GM21367 (cell line): ENCODE data around the gene PCYT2.

Source experiments
- ATAC-seq: cut with Tn5 transposase; IDR thresholded peaks from one replicate; pipeline ENCODE4 v1.9.1; 2021; ENCODE audit not compliant: unreplicated experiment

PCYT2 gene

DNA sequence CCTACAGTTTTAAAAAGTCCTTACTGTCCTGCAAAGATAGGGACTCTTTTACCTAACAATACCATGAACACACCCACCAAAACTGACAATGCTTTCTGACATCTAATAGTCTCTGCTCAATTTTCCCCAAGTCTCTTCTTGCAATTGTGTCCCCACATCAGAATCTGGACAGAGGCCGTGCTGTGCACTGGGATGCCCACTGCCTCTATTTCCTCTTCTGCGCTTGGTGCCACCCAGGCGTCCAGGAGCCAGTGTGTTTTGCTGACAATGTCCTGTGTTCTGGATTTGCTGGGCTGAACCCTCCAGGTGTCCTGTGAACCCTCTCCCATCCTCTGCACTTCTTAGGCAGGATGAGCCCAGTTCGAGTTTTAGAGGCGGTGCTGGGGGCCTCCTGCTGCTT, 33.6 kb downstream of the PCYT2 start:
- no peak for ATAC-seq

DNA sequence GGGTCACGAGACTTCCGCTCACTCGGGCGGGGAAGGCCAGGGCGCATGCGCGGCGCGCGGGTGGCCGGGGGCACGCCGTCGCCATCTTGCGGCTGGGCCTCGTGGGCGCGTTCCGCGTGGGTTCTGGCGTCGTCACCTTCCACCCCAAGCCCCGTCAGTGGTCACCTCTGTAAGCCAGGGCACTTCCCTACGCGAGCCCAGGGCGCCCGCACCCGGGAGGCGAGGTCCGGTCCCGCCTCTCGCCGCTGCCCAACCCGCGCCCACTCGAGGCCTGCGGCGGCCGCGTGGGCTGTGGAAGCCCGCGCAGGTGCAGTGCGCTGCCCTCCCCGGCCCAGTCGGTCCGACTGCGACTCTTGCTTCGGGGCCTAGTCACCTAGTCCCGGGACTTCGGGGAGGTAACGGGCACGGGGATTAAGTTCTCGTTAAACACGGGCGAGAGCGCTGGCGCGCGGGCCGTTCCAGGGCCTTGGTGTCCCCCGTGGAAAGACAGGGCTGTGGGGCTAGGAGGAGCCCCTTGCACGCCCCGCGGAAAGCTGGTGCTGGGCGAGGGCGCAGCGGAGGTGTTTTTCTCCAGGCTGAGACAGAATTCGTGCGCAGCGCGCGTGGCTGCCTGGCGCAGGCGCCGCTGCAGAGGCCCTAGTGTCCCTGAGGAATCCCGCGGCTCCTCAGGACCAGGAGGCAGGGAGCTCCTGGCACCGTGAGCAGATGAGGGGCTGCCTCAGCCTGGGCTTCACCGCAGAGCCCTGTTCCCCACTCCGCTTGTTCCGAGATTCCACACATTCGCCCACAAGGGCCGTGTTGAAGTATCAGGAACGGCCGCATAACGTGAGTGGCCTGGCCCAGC, 39.6 kb downstream of the PCYT2 start:
- peak; percentile 34 for ATAC-seq

DNA sequence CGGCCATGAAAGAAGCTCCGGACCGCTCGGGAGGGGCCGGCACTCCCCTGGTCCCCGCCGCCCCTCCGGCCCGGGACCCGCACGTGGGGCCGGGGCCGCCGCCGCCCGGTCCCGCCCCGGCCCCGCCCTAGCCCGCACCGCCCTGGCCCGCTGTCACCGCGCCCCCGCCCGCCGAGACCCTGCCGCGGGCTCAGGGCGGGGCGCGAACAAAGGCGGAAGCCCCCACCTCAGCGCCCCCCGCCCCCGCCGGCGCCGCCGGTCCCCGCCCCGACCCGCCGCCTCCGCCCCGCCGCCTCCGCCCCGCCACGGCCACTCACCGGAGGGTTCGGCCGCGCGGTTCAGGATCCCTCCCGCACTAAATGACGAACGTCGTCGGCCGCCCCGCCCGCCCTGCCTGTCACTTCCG, 40.2 kb downstream of the PCYT2 start, which contains the start of gene ARHGDIA:
TSS of gene ARHGDIA (minus strand) at position 357 of the 406 bp plus-strand sequence. CDS start 1,407 bp downstream, outside the sequence.
- peak; percentile 1 for ATAC-seq

DNA sequence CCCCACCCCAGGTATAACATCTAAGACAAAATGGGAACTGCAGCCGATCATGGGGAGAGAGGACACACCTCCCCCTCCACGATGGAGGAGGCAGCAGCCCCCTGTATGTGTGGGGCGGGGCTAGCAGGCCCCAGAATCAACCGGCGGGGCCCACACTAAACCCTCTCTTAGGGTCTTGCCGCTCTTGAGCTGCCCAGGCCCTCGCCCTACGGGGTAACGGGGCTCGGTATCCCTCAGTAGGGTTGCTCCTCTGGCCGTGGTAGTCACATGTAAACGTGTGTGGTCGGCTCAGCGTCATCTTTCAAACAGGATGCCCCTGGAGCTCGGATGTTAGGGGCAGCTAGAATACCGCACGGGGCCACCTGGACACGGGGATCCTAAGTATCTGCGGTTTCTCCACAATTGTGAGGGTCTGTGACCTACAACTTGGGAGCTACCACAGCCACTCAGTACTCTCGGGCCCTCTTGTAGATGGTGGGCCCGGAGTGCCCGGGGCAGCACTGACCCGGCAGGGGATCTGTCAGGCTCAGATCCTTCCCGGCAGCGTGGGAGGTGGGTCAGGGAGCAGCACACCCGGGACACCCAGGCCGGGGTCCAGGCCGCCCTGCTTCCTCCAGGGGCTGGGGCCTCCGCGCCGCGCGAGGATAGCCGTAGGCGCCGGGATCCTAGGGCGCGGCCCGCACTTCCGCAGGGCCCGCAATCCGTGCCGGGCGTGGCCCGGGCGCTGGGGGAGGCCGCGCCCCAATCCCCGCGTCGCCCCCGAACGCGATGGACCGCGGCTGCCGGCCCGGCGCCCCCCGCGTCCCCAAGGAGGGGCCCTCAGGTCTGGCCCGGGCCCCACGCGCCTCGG, 40.8 kb downstream of the PCYT2 start:
- ATAC-seq, result no peak

DNA sequence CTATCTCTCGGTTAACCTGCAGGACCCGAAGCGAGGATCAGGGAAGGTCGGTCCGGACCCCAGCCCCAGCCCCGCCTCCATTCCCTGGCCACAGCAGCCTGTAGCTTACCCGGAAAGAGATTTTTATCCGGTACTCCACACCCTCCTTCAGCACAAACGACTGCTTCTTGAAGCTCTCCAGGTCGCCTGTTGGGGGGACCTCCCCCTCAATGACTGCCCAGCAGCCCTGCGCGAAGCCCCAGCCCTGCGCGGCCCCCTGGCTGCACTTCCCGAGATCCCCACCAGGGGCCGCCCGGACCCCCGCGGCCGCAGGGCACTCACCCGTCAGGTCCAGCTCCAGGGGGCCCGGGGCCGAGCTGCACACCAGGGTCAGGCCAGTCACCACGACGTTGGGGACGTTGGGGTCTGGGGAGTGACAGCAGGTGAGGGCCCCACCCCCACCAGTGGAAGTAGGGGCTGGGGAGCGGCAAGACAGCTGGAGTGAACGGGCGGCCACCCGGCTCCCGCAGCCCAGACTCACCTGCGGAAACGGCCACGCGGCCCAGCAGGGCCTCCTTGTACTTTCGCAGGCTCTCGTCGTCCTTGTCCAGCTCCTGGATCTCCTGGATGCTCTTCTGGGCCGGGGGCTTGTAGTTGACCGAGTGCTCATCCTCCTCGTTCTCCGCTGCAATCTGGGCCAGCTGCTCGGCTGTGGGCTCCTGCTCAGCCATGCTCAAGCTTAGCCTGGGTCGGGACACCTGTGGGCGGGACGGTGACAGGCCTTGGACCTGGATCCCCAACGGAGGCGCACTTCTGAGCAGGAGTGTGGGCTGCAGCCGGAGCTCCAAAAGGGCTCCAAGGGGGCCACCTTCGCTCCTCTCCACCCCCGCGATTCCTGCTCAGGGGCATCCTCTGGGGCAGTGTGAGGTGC, 41.7 kb downstream of the PCYT2 start:
- ATAC-seq, result no peak

DNA sequence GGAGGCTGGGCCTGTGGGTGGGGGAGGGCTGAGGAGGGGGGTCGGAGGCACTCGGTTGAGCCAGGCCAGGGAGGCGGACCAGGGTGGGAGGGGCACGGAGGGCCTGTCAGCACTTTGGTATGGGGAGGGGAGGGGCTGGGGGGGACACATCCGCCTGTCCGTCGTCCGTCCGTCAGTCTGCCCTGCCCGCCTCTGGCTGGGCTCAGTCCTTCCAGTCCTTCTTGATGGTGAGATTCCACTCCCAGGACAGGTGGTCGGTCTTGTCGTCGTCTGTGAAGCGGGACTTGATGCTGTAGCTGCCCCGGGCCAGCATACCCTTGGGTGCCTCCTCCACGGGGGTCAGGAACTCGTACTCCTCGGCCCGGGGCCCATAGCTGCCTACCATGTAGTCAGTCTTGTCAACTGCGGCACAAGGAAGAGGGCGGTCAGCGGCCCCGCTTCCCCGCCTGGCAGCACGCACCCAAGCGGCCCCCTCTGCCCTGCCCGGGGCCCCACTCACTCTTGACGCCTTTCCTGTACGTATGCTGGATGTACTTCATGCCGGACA, 42.5 kb downstream of the PCYT2 start:
- ATAC-seq, result no peak

DNA sequence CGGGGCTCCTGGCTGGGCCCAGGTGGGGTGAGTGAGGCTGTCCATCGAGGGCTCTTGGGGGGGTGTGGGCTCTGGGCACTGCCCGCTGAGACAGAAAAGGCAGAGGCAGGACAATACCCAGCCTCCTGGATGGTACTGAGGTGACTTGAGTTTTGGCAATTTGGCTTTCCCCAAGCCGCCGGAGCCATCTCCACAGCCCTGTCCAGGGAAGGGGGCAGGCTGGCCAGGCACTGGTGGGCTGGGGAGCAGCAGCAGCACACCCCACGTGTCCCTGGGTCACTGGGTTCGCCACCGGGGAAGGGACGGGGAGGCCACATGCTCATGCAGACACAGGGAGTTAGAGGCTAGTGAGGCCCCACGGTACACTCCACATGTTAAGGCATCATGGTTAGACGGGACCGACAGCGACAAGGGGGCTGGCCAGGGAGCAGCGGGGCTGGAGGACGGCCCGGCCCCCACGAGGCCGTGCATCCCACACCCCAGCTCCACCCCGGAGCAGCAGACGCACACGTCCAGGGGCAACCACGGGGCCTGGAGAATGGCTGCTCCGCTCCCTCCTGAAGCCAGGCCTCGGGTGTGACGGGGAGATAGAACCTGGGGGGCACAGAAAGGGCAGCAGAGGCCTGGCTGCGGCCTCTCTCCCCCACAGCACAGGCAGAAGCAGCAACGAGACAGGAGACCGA, 43.1 kb downstream of the PCYT2 start:
- ATAC-seq, result no peak

DNA sequence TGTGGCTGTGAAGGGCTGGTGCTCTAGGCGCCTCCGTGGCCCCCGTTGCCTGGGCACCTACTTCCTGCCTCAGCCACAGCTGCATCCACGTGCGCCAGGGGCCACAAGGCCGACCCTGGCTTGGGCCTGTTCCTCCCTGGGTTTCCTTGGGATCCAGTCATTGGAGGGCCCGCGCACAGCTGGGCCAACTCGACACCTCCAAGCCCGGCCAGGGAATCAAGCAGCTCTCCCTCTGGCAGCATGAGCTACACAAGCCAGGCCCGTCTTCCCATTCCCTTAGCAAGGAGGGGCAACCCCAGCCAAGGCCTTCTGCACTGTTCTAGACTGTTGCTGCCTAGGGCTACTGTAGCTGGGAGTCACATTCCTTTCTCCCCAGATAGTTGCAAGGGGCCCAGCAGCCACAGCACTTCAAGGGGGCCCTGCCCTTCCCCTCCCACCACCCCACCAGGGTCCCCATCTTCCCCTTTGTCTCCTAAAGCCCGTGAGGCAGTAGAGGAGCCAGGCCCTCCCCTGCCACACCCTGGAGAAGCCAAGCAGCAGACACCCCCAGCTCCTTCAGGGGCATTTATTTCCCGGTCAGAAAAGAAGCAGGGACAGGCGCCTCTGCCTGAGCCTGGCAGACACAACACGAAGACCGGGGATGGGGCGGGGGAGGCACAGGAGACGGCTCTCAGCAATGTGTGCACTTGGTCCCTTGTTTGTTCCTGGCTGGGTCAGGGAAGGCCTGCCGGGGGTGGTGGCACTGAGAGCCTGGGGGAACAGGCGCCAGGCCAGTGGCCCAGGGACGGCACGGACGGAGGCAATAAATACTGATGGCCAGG, 43.8 kb downstream of the PCYT2 start:
- no peak for ATAC-seq

DNA sequence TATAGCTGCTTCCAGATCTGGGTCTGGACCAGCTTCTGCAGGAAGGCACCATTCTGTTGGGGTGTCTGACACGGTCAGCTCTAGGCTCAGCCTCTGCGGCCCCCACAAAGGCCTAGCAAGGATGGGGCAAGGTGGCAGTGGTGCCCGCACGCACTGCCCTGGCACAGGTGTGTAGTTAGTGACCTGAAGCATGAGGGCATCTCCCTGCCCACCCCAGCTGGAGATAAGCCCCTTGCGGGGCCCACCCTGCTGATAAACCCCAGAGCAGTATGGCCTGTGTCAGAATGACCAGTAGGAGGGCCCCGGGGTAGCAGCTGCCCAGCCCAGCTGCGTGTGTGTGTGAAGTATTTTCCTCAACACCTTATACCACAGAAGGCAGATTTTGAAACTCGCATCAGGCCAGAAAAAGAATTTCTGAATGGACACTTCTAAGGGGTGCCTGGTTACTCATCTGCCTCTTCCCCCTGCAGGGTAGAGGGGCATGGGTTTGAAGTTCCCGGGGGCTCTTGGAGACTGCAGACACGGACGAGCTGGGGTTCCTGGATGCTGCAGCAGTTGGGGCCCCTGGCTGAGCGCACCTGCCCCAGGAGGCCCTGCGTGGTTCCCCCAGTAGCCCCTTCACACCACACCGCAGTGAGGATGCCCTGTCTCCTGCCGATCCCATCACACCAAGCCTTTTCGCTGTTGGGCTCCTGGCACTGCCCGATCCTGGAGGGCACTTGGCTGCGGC, 44.6 kb downstream of the PCYT2 start:
- ATAC-seq, result no peak

DNA sequence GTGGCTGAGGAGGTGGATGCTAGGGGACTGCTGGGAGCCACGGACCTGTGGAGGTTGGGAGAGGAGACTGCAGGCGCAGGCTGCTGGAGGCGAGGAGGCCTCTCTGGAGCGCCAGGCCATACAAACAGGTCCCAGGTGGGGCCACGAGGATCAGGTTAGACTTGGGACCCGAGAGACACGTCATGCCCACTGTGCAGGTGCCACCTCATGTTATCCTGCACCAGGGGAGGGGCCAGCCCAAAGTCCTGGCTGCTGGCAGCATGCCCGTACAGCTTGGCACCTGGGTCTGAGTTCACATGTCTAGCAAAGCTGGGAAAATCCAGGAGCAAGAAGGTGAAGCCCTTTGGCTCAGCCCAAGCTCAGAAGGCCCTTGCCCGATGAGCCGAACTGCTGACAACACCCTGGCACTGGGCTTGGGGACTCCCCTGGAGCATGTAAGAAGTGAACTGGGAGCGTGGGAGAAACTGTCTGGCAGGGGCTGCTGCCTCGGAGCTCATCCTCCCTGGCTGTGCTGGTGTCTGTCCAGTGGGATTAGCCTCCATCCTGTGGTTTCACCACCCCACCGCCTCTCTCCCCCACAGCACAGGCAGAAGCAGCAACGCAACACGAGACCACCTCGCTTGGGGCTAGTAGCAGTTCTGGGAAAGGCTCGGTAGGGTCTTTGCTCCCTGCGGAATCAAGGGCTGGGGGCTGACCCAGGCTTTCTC, 45.3 kb downstream of the PCYT2 start:
- no peak for ATAC-seq

DNA sequence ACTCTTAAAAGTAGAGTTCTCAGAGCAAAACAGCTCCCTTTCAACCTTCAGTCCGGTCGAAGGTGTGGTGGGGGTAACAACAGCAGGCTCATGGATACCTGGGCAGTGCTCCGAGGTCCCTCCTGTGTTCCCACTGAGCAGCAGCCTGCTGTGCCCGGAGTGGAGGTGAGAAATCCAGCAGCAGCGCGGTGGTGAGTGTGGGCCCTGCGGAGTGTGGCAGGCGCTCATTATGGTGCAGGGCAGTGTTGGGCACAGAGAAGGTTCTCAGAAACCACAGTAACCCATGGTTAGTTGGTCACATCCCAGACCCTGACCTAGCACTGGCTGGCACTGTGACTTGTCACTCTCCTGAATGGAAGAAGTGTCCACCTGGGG, 45.9 kb downstream of the PCYT2 start:
- ATAC-seq, result no peak

DNA sequence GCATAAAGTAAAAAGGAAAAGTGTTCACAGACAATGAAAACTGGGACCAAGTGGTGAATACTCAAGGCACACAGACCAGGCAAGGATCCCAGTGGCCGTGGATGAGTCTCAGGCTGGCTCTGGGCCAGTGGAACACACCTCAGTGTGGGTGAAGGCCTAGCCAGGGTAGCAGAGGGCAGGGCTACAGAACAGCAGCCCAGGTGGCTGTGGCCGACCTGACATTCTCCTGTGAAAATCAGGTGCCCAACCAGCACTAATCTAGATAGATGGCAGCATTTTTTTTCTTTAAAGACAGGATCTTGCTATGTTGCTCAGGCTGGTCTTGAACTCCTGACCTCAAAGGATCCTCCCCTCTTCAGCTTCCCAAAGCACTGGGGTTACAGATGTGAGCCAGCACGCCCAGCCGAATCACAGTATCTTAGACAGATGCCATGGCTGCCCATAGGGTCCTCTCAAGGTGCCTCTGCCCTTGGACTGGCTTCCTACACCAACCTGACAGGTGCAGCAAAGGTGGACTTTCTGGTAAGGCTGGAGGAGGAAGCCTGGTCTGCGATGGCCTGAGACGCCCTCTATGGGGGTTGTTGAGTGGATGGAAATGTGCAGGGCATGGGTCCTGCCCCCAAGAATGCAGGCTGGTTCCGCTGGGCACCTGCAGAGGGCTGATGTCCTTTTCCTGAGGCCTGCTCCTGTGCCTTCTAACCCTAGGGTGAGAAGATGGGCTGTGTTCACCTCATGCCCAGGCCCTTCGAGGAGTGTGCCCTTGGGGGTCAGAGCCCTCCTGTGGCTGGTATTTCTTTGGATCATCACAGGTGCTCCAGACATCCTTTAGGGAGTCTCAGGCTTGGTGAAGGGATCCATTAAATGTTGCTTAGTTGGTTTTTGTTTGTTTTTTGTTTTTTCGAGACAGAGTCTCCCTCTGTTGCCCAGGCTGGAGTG, 47.1 kb downstream of the PCYT2 start:
- no peak for ATAC-seq

DNA sequence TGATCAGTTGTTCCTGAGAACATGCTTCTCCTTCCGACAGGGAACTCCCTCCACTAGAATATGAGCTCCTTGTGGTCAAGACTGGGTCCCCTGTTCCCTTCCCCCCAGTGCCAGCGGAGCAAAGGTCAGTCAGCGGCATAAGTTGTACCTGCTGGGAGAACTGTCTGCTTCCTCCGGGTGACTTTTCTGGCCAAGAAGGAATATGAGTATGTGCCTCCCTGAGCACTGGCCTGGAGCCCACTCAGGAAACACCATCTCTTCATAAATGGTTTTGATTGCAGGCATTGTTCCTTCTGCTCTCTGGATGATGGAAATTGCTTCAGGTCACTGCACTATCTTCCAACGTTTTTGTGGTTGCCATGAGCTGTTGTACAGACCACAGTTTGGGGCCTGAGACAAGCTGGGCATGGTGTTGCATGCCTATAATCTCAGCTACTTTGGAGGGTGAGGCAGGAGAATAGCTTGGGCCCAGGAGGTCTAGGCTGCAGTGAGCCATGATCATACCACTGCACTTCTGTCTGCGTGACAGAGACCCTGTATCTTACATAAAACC, 48.0 kb downstream of the PCYT2 start:
- no peak for ATAC-seq

DNA sequence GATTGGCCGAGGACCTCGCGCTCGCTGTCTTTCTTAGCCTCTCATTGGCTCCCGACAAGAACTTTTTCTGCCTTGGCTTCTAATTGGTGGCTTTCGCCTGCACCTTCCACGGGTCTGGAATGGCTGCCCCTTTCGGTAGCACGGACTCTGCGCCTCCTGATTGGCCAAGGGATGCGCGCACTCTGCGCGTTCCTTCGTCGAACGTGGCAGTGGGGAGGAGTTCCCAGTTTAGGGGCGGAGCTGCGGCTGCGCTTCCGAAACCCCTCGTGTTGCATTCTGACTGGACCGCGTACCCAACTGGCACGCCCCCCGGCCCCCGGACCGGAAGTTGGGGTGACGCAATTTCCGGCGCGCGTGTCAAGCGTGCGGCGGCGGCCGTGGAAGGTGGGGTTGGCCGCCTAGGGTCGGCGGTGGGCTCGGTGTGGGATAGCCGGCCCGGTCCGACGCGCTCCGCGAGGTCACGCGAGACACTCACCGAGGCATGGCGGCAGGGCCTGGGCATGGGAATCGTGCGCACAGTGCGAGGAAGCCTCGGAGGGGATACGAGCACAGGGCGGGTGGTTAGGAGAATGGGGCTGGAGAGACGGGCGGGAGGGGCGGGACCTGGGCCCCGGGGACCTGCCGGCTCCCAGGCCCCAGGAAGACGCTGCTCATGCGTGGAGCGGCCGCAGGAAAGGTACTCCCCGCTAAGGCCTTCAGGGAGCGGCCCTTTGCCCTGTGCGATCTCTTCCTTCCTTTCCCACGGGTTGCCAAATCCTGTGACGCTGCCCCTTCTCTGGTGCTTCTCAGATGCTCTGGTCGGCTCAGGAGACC, 50.2 kb downstream of the PCYT2 start:
- peak; percentile 68 for ATAC-seq

DNA sequence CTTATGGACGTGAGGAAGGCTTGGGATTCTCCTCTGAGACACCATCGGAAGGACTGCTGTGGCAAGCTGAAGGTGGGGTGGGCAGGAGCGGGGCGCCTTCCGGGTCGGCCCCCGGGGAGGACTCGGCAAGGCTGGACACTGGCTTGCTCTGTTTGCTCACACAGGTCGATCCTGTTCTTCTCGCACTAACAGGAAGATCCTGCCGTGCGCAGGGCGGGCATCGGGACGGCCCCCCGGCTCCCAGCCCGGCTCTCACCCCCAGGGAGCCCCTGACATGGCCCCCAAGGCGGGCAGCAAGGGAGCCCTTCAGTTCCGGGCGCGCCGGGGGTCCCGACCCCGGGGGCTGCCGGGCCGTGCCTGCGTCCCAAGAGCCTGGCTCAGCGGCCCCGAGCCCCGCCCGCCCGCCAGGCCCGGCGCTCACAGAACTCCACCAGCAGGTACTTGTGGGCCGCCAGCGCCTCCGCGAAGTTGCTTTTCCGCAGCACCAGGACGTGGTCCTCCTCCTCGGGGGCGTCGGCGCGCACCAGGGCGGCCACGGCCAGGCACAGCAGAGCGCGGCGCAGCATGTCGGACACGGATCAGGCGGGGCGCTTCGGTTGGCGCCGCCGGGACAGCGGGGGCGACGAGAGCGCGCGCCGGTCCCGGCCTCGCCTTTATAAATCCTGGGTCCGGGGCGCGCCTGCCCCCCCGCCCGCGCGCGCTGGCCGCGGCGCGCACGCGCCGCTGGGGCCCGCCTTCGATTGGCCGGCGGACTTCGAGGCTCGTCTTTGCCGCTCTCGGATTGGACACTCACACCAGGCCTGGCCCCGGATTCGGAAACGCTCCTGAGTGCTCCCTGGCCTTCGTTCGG, 51.1 kb downstream of the PCYT2 start, which contains the start of gene P4HB:
TSS of gene P4HB (minus strand) at position 630 of the 850 bp plus-strand sequence. CDS start at position 566, 64 bp downstream.
- ATAC-seq, result peak; percentile 59
